GM13976 (cell line): ENCODE data around the gene LY6G5C.

Experiments used
- DNase-seq: peaks from one replicate; pipeline ENCODE4 v3.0.0; 2012; ENCODE audit warnings: low spot score
- in situ Hi-C: fragments of 300-500 bp; cut with MboI; formaldehyde crosslinking; loops from one replicate; pipeline ENCODE4 v1.12.0; 2022; ENCODE audit warnings: low sequenced_read_pairs, mixed read lengths, inconsistent platforms; ENCODE audit not compliant: unreplicated experiment
- TF ChIP-seq, protein P1 (sequence below): IDR thresholded peaks from 2 replicates; pipeline ENCODE4 v1.5.1; 2012; ENCODE audit warnings: borderline replicate concordance, mild to moderate bottlenecking; ENCODE audit not compliant: insufficient read depth; ENCODE audit errors: extremely low read depth, missing control alignments, control extremely low read depth

LY6G5C gene

DNA sequence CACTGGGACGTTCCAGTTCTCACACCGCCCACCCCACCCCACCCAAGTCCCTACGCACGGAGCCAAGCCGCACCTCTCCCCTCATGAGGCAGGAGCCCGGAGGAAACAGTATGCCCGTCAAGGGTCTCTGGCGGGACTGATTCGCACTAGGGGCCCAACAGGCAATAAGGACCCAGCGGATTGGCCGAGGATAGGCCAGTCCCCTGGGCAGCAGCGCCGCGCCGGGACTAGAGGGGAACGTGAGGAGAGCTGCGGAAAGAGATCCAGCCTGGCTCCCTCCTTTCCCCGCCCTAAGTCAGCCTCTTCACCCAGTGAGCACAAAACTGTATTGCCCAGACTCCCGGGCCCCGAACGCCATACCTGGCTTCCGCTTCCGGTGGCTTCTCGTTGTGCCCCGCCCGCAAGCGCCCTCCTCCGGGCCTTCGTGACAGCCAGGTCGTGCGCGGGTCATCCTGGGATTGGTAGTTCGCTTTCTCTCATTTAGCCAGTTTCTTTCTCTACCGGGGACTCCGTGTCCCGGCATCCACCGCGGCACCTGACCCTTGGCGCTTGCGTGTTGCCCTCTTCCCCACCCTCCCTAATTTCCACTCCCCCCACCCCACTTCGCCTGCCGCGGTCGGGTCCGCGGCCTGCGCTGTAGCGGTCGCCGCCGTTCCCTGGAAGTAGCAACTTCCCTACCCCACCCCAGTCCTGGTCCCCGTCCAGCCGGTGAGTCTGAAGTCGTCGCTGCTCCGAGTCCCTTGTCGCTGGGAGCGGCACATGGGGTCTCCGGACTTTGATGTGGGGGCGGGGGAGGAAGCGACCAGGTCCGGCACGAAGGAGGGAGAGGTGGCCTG, 15.1 kb downstream of the LY6G5C start, which contains the start of gene CSNK2B:
TSS of gene CSNK2B (plus strand) at position 580 of the 836 bp plus-strand sequence. CDS start 752 bp downstream, outside the sequence.
- in situ Hi-C loops, result no loop called here
- TF ChIP-seq, protein P1, sequence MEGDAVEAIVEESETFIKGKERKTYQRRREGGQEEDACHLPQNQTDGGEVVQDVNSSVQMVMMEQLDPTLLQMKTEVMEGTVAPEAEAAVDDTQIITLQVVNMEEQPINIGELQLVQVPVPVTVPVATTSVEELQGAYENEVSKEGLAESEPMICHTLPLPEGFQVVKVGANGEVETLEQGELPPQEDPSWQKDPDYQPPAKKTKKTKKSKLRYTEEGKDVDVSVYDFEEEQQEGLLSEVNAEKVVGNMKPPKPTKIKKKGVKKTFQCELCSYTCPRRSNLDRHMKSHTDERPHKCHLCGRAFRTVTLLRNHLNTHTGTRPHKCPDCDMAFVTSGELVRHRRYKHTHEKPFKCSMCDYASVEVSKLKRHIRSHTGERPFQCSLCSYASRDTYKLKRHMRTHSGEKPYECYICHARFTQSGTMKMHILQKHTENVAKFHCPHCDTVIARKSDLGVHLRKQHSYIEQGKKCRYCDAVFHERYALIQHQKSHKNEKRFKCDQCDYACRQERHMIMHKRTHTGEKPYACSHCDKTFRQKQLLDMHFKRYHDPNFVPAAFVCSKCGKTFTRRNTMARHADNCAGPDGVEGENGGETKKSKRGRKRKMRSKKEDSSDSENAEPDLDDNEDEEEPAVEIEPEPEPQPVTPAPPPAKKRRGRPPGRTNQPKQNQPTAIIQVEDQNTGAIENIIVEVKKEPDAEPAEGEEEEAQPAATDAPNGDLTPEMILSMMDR, result no peak
- DNase-seq, result peak; percentile 98

DNA sequence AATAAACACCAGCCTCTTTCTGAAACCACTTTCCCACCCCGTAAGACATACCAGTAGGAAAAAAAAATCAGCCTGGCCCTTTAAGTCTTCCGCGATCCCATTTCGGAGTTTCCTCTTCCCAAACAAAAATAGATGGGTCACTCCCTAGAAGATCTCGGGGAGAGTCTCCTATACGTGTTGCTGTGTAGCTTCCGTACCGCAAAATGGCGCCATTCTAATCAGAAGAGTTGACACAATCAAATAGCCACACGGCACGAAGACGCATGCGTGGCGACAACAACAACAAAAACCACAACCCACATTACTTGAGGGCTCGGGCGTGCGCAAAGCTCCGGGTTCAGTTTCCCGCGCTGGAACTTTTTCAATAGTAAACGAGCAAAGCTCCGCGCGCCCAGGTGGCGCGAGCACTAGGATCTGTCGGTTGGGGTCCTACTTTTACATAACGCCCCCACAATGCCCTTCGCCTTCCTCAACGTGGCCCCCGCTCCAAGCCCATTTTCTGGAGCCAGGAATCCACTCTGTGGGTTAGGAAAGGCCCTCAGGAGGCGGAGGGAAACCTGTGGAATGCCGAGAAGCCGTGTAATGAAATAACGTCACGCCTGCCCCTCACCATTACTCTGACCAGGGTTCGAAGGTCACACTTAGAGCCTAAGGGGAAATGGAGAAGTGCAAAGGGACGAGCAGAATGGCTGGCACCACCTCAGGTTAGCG, 15.9 kb downstream of the LY6G5C start, which contains the start of gene GPANK1:
TSS of gene GPANK1 (minus strand) at position 208 of the 711 bp plus-strand sequence. CDS start 519 bp downstream, outside the sequence.
- peak; percentile 84 for DNase-seq
- in situ Hi-C loops, result no loop called here
- TF ChIP-seq, protein P1, result no peak

GRCh38 chr6:31663961-31664789, 16.7 kb downstream of the LY6G5C start:
- in situ Hi-C loops, result no loop called here
- no peak for DNase-seq
- TF ChIP-seq, protein P1, result no peak

GRCh38 chr6:31663126-31663960, 17.5 kb downstream of the LY6G5C start:
- in situ Hi-C loops, result no loop called here
- TF ChIP-seq, protein P1, result no peak
- no peak for DNase-seq

DNA sequence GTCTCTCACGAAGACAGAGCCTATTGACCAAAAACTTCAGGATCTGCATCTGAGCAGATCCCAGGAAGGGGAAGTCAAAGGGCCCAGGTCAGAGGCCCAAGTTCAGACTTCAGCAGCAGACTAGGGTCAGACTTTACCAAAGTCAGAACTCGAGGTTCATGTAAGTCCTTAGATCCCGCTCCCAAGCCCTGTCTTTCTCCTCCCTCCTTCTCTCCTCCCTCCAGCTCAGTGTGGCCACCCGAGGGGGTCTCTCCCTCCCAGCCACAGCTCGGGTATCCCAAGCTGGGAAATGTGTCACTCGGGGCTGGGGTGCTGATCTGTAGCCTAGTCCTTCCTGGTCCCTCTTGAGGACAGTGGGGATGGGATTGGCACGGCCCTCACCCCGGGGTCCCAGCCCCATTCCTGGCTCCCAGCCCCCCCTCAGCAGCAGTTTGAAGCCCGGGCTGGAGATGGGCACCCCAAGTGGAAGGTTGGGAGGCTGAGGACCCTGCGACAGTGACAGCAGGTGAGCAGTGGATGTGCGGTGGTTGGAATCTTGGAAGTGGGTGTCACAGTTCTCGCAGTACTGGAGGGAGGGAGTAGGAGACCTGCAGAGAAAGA, 18.6 kb downstream of the LY6G5C start:
- DNase-seq, result no peak
- TF ChIP-seq, protein P1, result no peak
- in situ Hi-C loops, result no loop called here
